GM19238 (cell line): Measurements from ENCODE around the gene RNGTT.

Experiments
- DNase-seq: peaks from one replicate; pipeline ENCODE4 v3.0.0; 2011; ENCODE audit warnings: low spot score; ENCODE audit not compliant: insufficient read length

RNGTT gene

GRCh38 chr6:88562353-88563276, 400.8 kb downstream of the RNGTT start:
- DNase-seq = no peak

GRCh38 chr6:88561954-88562315, 401.5 kb downstream of the RNGTT start:
- DNase-seq = no peak

GRCh38 chr6:88561034-88561953, 402.1 kb downstream of the RNGTT start:
- DNase-seq = no peak
